OCI-LY3 (cell line): Measurements from ENCODE around the gene ARL9.

Experiments used
- EZH2phosphoT487 ChIP-seq: fragments of 200-600 bp; shearing (Covaris generic); IDR thresholded peaks from 2 replicates; pipeline ENCODE4 v1.6.1; 2018; ENCODE audit warnings: antibody characterized with exemption, mixed run types, low read depth
- TF ChIP-seq, protein P1 (sequence below): fragments of 200-600, 300-600 bp; sonication (generic); IDR thresholded peaks from 2 replicates; pipeline ENCODE4 v1.5.1; 2014; ENCODE audit warnings: antibody characterized with exemption, low read length, low read depth

- TF ChIP-seq, protein P1, sequence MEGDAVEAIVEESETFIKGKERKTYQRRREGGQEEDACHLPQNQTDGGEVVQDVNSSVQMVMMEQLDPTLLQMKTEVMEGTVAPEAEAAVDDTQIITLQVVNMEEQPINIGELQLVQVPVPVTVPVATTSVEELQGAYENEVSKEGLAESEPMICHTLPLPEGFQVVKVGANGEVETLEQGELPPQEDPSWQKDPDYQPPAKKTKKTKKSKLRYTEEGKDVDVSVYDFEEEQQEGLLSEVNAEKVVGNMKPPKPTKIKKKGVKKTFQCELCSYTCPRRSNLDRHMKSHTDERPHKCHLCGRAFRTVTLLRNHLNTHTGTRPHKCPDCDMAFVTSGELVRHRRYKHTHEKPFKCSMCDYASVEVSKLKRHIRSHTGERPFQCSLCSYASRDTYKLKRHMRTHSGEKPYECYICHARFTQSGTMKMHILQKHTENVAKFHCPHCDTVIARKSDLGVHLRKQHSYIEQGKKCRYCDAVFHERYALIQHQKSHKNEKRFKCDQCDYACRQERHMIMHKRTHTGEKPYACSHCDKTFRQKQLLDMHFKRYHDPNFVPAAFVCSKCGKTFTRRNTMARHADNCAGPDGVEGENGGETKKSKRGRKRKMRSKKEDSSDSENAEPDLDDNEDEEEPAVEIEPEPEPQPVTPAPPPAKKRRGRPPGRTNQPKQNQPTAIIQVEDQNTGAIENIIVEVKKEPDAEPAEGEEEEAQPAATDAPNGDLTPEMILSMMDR, result no peak
- no peak for TF ChIP-seq EZH2phosphoT487
These were observed 38.7 kb upstream of the ARL9 start for GRCh38 chr4:56466910-56467283.
